Pancreas (tissue), 10 donors: ENCODE data around the gene RALB. TPM values are rescaled to one million over a fixed set of nuclear protein-coding genes. Genes with fewer than 3 reads are reported as not detected.

ENCODE experiments used
- ATAC-seq, 4 donors: fragments of 200-7000 bp; cut with Tn5 transposase; one replicate each; pipeline versions ENCODE4 v1.8.0 to v1.9.1; 2020; ENCODE audit warnings: mild to moderate bottlenecking in 4 of 4, moderate library complexity in 4 of 4
- DNase-seq, 6 donors: peaks; one replicate each; pipeline ENCODE4 v3.0.0-alpha.2; 2020
- FAIRE-seq: peaks from 2 replicates; lab custom pipeline; 2012; peaks lifted over from hg19 to GRCh38; lab: Jason Lieb, UNC
- H3K27ac ChIP-seq, 4 donors: fragments of 200-600 bp; sonication (generic); 1 replicate in 3 of 4; 2 replicates in 1 of 4; pipeline versions ENCODE4 v1.5.0 to v1.8.0; 2020
- H3K27me3 ChIP-seq, 4 donors: fragments of 200-600 bp; one replicate each; pipeline ENCODE4 v1.8.0; 2021
- H3K36me3 ChIP-seq, 3 donors: fragments of 200-600 bp; sonication (generic) in 1 of 3; one replicate each; pipeline versions ENCODE4 v1.5.0 to v1.8.0; 2020 to 2021
- H3K4me1 ChIP-seq, 3 donors: fragments of 200-600 bp; one replicate each; pipeline ENCODE4 v1.8.0; 2021
- H3K4me3 ChIP-seq, 4 donors: fragments of 200-600 bp; sonication (generic) in 2 of 4; one replicate each; pipeline versions ENCODE4 v1.5.0 to v1.8.0; 2020 to 2021
- H3K9me3 ChIP-seq, 4 donors: fragments of 200-600 bp; one replicate each; pipeline ENCODE4 v1.8.0; 2021
- WGBS, 2 donors: extraction: QIAGEN DNeasy Blood & Tissue Kit; methylation state at CpG; one replicate each; pipeline ENCODE4 v1.1.7; 2013; 5-methylcytosine and 5-hydroxymethylcytosine counted together
- intact Hi-C, 3 donors: fragments of 100-400 bp; cut with DNase I; formaldehyde crosslinking; loops; one replicate each; pipeline versions ENCODE4 v1.11.1 to v1.14.2; 2022
- polyA plus RNA-seq, 2 donors: library from polyadenylated mRNA; stranded (reverse); fragments of 200-250 nt; gene quantifications; one replicate each; pipeline ENCODE4 v1.2.3, GENCODE V29; 2013
- total RNA-seq, 6 donors: library from RNA; stranded (reverse); fragmentation: NEBNext Ultra II Directional in 4 of 6; extraction: Animal tissue kit (Norgen Biotek cat#: 25700) in 4 of 6; gene quantifications; one replicate each; pipeline versions ENCODE4 v1.2.1 to v1.2.4, GENCODE V29; 2021 to 2023
- TF ChIP-seq, protein P1 (sequence below), 4 donors: fragments of 200-600 bp; sonication (generic) in 3 of 4; IDR thresholded peaks; one replicate each; pipeline versions ENCODE4 v1.5.0 to v1.8.0; 2021; ENCODE audit warnings: antibody characterized with exemption in 4 of 4
- donor health status: healthy with polysubstance abuse.
- donor health status: DM: no; HTN: no; CAD: no; lungs with moderate emphysema.
- donor health status: DM: no; HTN: no; CAD: no.
- donor health status: control.
- donor health status: control.
- donor health status: Bipolar disorder and iron deficiency.
- donor health status: DM: yes; HTN: yes; CAD: no.
- donor health status: DM: no; HTN: no; CAD: no.
- donor health status: DM: no; HTN: no; CAD: no.
- donor health status: DM: yes; HTN: yes; CAD: no.

The RALB gene
- total and polyA plus RNA-seq, 8 donors = 9.8 to 24.2 (median 15.4) TPM

GRCh38 chr2:120312860-120313694 lies 60.4 kb downstream of the RALB start:
- TF ChIP-seq, protein P1, sequence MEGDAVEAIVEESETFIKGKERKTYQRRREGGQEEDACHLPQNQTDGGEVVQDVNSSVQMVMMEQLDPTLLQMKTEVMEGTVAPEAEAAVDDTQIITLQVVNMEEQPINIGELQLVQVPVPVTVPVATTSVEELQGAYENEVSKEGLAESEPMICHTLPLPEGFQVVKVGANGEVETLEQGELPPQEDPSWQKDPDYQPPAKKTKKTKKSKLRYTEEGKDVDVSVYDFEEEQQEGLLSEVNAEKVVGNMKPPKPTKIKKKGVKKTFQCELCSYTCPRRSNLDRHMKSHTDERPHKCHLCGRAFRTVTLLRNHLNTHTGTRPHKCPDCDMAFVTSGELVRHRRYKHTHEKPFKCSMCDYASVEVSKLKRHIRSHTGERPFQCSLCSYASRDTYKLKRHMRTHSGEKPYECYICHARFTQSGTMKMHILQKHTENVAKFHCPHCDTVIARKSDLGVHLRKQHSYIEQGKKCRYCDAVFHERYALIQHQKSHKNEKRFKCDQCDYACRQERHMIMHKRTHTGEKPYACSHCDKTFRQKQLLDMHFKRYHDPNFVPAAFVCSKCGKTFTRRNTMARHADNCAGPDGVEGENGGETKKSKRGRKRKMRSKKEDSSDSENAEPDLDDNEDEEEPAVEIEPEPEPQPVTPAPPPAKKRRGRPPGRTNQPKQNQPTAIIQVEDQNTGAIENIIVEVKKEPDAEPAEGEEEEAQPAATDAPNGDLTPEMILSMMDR (IDR thresholded peaks at IDR 0.05) = peak; percentile 75 to 86 (median 80)
- FAIRE-seq (no peak), ATAC-seq (peak; percentile 91 to 96 (median 94)), DNase-seq (peak; percentile 78 to 92 (median 86))
- Histone ChIP-seq H3K9me3 (no peaks in the 10 kb centered on the region), H3K36me3 (no peaks in the 10 kb centered on the region), H3K27ac (peak overlapping the region in 3 of 4 donors; percentile 8 to 31 (median 31)), H3K4me1 (peaks cover 3 to 7% (median 5%) of the 10 kb centered on the region in 3 donors), H3K27me3 (no peaks in the 10 kb centered on the region), H3K4me3 (peak overlapping the region in 2 of 4 donors; percentile 36 to 43)
- intact Hi-C loops = loop anchor here in 1 of 3 donors (10.0 kb wide), 1 partner anchor 362 kb away; no protein-coding TSS in a partner anchor
- 1% methylated on average over 38 of the region's 38 CpGs for WGBS, 2 donors

- peak overlapping the region in 2 of 4 donors; percentile 36 to 43 for H3K4me3 ChIP-seq
- H3K9me3 ChIP-seq = no peaks in the 10 kb centered on the region
- H3K4me1 ChIP-seq = peaks cover 3 to 7% (median 5%) of the 10 kb centered on the region in 3 donors
- TF ChIP-seq, protein P1 (IDR thresholded peaks at IDR 0.05) = no peak
- intact Hi-C loops = loop anchor here in 1 of 3 donors (10.0 kb wide), 1 partner anchor 361 kb away; no protein-coding TSS in a partner anchor
- H3K27me3 ChIP-seq = no peaks in the 10 kb centered on the region
- FAIRE-seq (no peak), ATAC-seq (peak; percentile 40 to 69 (median 56)), DNase-seq (peak in 4 of 6 donors; percentile 33 to 51 (median 38))
- 48 to 49% methylated on average over 39 of the region's 39 CpGs for WGBS, 2 donors
- H3K27ac ChIP-seq = peak overlapping the region in 2 of 4 donors; percentile 31
- no peaks in the 10 kb centered on the region for H3K36me3 ChIP-seq
Measured at GRCh38 chr2:120313695-120314615, 61.3 kb downstream of the RALB start.

DNA sequence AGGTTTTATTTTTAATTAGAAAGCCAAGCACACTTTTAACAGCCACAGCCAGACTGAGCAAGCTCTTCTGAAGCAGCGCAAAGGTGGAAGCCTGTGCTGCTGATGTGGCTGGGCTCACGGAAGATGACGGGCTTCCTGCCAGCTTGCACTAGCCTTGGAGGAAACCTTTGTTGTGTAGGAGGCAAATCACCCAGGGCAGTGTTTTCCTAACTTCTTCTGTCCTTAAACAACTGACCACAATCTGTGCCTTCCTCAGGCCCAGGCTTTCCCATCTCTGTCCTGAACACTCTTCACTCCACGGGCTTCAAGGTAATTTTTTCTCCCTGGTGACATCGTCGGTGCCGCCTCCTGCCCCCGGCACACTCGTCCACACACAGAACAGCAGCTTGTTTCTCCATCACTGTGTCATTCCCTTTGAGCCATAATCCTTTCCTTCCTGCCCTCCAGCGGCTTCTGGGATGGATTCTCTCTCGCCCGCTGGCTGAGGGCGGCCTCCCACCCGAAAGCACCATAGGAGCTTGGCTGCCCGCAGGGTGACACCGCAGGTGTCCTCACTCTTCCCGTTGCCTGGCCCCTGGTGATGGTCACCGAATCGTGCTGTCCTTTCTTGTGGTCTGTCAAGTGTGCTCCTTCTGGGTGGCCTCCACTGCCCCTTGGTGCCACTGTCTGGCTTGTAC lies 62.2 kb downstream of the RALB start:
- intact Hi-C loops = loop anchor here in 1 of 3 donors (10.0 kb wide), 1 partner anchor 360 kb away; no protein-coding TSS in a partner anchor
- Histone ChIP-seq H3K9me3 (no peaks in the 10 kb centered on the region), H3K36me3 (no peaks in the 10 kb centered on the region), H3K27ac (no peak overlapping the region), H3K27me3 (no peaks in the 10 kb centered on the region), H3K4me1 (peaks cover 3 to 7% (median 5%) of the 10 kb centered on the region in 3 donors), H3K4me3 (no peak overlapping the region)
- ATAC-seq (no peak), DNase-seq (no peak), FAIRE-seq (no peak)
- TF ChIP-seq, protein P1 (IDR thresholded peaks at IDR 0.05) = no peak
- 87 to 89% methylated on average over 19 of the region's 19 CpGs for WGBS, 2 donors

- H3K9me3 ChIP-seq = no peaks in the 10 kb centered on the region
- 91 to 93% methylated on average over 17 of the region's 17 CpGs for WGBS, 2 donors
- no peak overlapping the region for H3K4me3 ChIP-seq
- no peaks in the 10 kb centered on the region for H3K36me3 ChIP-seq
- DNase-seq = no peak
- peaks cover 3 to 7% (median 5%) of the 10 kb centered on the region in 3 donors for H3K4me1 ChIP-seq
- no peak for ATAC-seq
- no peaks in the 10 kb centered on the region for H3K27me3 ChIP-seq
- no peak overlapping the region for H3K27ac ChIP-seq
- TF ChIP-seq, protein P1 (IDR thresholded peaks at IDR 0.05) = no peak
- no peak for FAIRE-seq
- intact Hi-C loops = loop anchor here in 1 of 3 donors (10.0 kb wide), 1 partner anchor 359 kb away; no protein-coding TSS in a partner anchor
Measured at GRCh38 chr2:120315367-120316033, 62.8 kb downstream of the RALB start.
